ENCODE results near the gene MMADHC.

MMADHC gene

DNA sequence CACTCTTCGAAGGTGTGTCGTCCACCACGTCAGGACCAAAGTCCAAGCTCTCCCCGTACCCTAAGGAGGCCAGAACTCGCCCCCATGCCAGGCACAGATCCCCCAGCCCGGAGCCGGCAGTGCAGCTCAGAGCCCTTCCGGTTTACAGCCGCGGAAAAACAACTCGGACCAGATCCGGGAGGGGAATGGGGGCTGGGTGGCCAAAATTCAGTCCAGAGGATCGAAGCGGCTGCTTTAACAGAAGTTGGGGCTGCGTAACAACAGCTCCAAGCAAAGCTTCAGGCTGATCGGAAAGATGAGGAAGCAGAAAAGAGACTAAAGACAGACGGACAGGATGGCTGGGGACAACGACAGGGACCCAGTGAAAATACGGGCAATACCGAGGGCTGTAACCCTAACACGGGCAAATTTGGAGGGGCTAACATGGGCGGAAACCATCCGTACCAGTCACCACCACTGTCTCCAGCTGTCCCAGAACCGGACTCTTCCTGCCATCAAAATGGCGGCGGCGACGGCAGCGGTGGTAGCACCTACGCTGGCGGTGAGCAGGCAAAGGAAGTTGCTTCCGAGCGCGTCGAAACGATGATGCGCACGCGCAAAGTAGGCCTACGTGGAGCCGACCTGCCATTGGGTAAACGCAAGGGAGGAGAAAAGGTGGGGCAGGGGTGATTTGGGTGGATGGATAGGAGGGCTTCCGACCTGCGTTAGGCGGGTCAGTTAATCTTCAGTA is at the start of gene MMADHC:
Gene MMADHC (minus strand): TSS at position 556 of the 730 bp plus-strand sequence. CDS start 678 bp downstream, outside the sequence.
- peak; percentile 95 for DNase-seq (ENCODE audit: low spot score)

GRCh38 chr2:149634103-149634502 is 46.5 kb upstream of the MMADHC start:
- DNase-seq (ENCODE audit: low spot score) = no peak

- DNase-seq (ENCODE audit: low spot score) = no peak
Observed at GRCh38 chr2:149630445-149630844, 42.9 kb upstream of the MMADHC start.

GRCh38 chr2:149629026-149629425 is 41.5 kb upstream of the MMADHC start:
- no peak for DNase-seq (ENCODE audit: low spot score)

DNA sequence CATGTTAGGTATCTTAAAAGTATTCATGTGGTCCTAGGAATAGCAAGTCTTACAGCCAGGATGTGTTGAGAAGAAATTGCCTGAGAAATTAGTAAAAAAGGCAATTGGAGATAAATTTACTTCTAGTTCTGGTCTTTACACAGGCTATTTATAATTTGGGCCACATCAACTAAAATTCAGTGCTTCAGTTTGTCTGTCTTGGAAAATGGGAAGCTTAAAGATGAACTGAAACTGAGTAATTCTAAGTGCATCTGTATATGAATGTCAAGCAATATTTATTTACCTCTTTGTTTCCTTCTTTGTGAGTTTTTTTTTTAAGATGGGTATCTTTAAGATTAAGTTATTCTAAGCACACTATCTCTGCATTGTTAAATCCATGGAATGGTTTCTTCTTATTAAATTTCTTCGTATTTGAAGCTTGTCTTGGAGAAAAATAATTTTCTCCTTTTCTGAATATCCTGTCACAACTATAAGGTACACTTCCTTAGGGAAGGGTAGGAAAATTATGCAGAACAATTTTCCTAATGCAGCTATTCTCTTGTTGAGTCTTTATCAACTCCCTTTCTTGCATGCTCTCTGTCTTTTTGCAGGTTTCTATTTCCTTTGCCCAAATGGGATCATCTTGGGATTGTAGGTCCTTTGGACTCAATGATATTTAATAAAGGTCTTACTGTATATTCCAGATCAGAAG is 39.7 kb upstream of the MMADHC start:
- DNase-seq (ENCODE audit: low spot score) = no peak

- DNase-seq (ENCODE audit: low spot score) = no peak
Observed at GRCh38 chr2:149625671-149626070, 38.1 kb upstream of the MMADHC start.

- DNase-seq (ENCODE audit: low spot score) = no peak
Observed at GRCh38 chr2:149625271-149625670, 37.7 kb upstream of the MMADHC start.

GRCh38 chr2:149622343-149622742 is 34.8 kb upstream of the MMADHC start:
- no peak for DNase-seq (ENCODE audit: low spot score)

DNA sequence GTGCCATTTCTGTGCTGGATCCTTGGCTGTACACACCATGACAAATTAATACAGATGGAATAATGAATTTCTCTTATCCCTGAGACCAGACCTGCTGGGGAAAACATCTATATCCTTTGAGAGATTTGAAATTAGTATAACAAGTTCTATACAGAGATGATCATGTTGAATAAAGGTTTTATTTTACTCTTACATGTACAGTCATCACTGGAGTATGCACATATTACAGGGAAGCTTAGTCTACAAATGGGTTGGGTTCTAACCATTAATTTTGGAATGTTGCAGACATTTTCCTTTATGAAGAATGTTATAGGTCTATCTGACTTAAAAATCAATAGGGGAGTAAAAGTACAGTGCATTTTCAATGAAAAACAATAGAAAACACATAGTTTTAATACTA is 29.9 kb upstream of the MMADHC start:
- DNase-seq (ENCODE audit: low spot score) = peak; percentile 34

- peak; percentile 44 for DNase-seq (ENCODE audit: low spot score)
Observed at GRCh38 chr2:149616681-149617456, 29.3 kb upstream of the MMADHC start.

- DNase-seq (ENCODE audit: low spot score) = no peak
Observed at GRCh38 chr2:149613704-149614103, 26.1 kb upstream of the MMADHC start.

- DNase-seq (ENCODE audit: low spot score) = no peak
Observed at GRCh38 chr2:149612122-149612521, 24.5 kb upstream of the MMADHC start.

GRCh38 chr2:149611100-149611820 is 23.7 kb upstream of the MMADHC start:
- DNase-seq (ENCODE audit: low spot score) = no peak

GRCh38 chr2:149606251-149606811 is 18.8 kb upstream of the MMADHC start:
- DNase-seq (ENCODE audit: low spot score) = no peak

- no peak for DNase-seq (ENCODE audit: low spot score)
Observed at GRCh38 chr2:149603248-149603647, 15.7 kb upstream of the MMADHC start.

- DNase-seq (ENCODE audit: low spot score) = no peak
Observed at GRCh38 chr2:149601141-149601796, 13.7 kb upstream of the MMADHC start.

DNA sequence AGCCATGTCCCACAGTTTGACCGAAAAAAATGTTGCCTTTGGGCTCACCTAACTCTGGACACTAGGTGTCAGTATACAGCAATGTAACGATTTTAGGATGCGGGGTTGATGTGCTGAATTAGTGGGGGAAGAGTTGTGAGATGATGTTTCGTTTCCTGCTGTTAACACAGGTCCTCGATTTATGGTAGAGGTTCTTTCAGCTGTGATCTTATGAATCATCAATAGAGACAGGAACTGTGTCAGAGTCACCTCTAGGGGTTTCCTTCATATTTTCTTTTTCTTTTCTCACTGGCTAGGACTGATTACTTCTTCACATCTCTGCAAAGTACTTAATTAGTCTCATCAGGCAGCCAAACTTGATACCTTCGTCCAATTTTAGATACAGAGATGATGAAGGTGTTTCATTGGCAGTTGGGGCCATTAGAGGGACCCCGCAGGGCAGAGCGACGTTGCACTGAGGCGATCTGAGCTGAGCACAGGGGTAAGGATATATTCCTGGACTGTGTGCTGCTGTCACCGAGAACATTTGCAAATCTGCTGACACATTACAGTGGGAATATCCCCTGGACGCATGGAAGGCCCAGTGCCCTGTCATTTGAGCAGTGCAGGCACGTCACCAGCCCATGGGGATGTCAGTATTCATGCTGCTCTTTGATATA is 10.2 kb upstream of the MMADHC start:
- peak; percentile 71 for DNase-seq (ENCODE audit: low spot score)

GRCh38 chr2:149597050-149597667 is 9.6 kb upstream of the MMADHC start:
- no peak for DNase-seq (ENCODE audit: low spot score)

- DNase-seq (ENCODE audit: low spot score) = no peak
Observed at GRCh38 chr2:149596471-149596870, 8.9 kb upstream of the MMADHC start.
